BE2C (cell line): ENCODE results near the gene AGBL4.

Experiments
- DNase-seq: peaks from one replicate; pipeline ENCODE4 v3.0.0-alpha.2; 2020
- H3K27me3 ChIP-seq: fragments of 250-450 bp; sonication (Bioruptor Pico); 2 replicates; pipeline ENCODE4 v1.5.1; 2020; ENCODE audit warnings: mild to moderate bottlenecking
- H3K36me3 ChIP-seq: fragments of 250-450 bp; sonication (Bioruptor Pico); 2 replicates; pipeline ENCODE4 v1.5.1; 2020; ENCODE audit warnings: mild to moderate bottlenecking
- H3K4me1 ChIP-seq: fragments of 250-450 bp; sonication (Bioruptor Pico); 2 replicates; pipeline ENCODE4 v1.5.1; 2020
- H3K4me3 ChIP-seq: 2 replicates; pipeline ENCODE4 v1.5.1; 2011; ENCODE audit warnings: low read depth, low read length
- H3K9me3 ChIP-seq: fragments of 250-450 bp; sonication (Bioruptor Pico); 2 replicates; pipeline ENCODE4 v1.5.1; 2020
- CTCF ChIP-seq: IDR thresholded peaks from 2 replicates; pipeline ENCODE4 v1.5.1; 2012; ENCODE audit warnings: mild to moderate bottlenecking, low read depth, low read length

Gene AGBL4

GRCh38 chr1:48794816-48795215 lies 1228.9 kb downstream of the AGBL4 start:
- DNase-seq = no peak
- H3K9me3 ChIP-seq = no peaks in the 10 kb centered on the region
- no peaks in the 10 kb centered on the region for H3K27me3 ChIP-seq
- no peaks in the 10 kb centered on the region for H3K4me1 ChIP-seq
- no peaks in the 10 kb centered on the region for H3K36me3 ChIP-seq
- no peak for TF ChIP-seq CTCF
- no peak overlapping the region for H3K4me3 ChIP-seq

DNA sequence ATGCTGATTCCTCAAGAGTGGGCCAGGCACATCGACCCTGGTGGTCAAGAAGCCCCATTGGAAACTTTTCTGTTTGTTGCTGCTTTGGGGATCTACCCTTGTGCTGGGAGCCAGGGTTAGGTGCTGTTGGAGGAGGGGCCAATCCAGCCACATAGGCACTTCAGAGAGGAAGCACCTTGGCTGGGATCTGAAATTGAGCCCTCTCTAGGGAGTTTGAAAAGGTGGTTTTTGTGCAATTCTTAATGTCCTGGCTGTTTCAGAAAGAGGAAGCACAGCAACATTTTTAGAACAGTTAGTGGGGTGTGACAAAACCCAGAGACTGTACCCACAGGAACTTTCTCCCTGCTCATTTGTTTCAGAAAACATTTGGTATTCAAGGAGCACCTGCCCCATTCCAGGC lies 1229.9 kb downstream of the AGBL4 start:
- TF ChIP-seq CTCF = no peak
- H3K36me3 ChIP-seq = no peaks in the 10 kb centered on the region
- H3K4me3 ChIP-seq = no peak overlapping the region
- no peaks in the 10 kb centered on the region for H3K27me3 ChIP-seq
- no peaks in the 10 kb centered on the region for H3K4me1 ChIP-seq
- no peaks in the 10 kb centered on the region for H3K9me3 ChIP-seq
- DNase-seq = no peak

- H3K4me1 ChIP-seq = no peaks in the 10 kb centered on the region
- H3K4me3 ChIP-seq = no peak overlapping the region
- H3K27me3 ChIP-seq = no peaks in the 10 kb centered on the region
- H3K9me3 ChIP-seq = no peaks in the 10 kb centered on the region
- TF ChIP-seq CTCF = no peak
- H3K36me3 ChIP-seq = no peaks in the 10 kb centered on the region
- no peak for DNase-seq
Measured at GRCh38 chr1:48792961-48793360, 1230.8 kb downstream of the AGBL4 start.

GRCh38 chr1:48790397-48790796 lies 1233.4 kb downstream of the AGBL4 start:
- no peak for TF ChIP-seq CTCF

DNA sequence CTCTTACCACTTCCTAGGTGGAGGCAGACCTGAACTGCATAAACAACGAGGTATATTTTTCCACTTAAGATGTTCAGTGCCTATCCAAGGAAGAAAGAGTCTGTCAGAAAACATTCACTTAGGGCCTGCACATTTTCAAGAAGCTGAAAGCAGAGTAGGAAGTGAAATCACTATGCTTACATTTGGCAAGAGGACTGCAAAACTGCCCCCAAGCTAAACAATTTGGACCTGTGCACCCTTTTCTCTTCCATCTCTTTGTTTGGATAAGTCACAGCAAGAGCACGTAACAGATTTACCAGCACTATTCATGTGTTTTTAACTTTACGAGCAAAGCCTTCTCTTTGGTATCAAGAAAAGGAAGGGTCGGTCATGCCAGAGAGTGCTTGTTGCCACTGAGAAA lies 1233.9 kb downstream of the AGBL4 start:
- Histone ChIP-seq H3K36me3 (no peaks in the 10 kb centered on the region), H3K4me3 (no peak overlapping the region), H3K4me1 (no peaks in the 10 kb centered on the region), H3K27me3 (no peaks in the 10 kb centered on the region), H3K9me3 (no peaks in the 10 kb centered on the region)
- no peak for TF ChIP-seq CTCF
- no peak for DNase-seq

More at GRCh38 chr1:48790397-48790796, 1233.4 kb downstream of the AGBL4 start:
- H3K4me1 ChIP-seq = no peaks in the 10 kb centered on the region
- H3K36me3 ChIP-seq = no peaks in the 10 kb centered on the region
- no peak for DNase-seq
- no peaks in the 10 kb centered on the region for H3K9me3 ChIP-seq
- no peak overlapping the region for H3K4me3 ChIP-seq
- no peaks in the 10 kb centered on the region for H3K27me3 ChIP-seq

- H3K4me3 ChIP-seq = no peak overlapping the region
- TF ChIP-seq CTCF = no peak
- no peaks in the 10 kb centered on the region for H3K36me3 ChIP-seq
- H3K9me3 ChIP-seq = no peaks in the 10 kb centered on the region
- no peaks in the 10 kb centered on the region for H3K4me1 ChIP-seq
- no peaks in the 10 kb centered on the region for H3K27me3 ChIP-seq
- no peak for DNase-seq
Measured at GRCh38 chr1:48785869-48786268, 1237.9 kb downstream of the AGBL4 start.
